Fibroblast of skin of left biceps (primary cell): ENCODE measurements around the gene CLP1.
"Not testable (repeated sequence)": the region's sequence is repeated elsewhere in the genome, so short reads cannot be mapped to it uniquely, and the experiment has no call there.

ENCODE experiments used
- DNase-seq, 2 experiments: peaks; one replicate each; pipeline ENCODE4 v3.0.0-alpha.2; 2013; ENCODE audit warnings: low read depth in 2 of 2

CLP1 gene

DNA sequence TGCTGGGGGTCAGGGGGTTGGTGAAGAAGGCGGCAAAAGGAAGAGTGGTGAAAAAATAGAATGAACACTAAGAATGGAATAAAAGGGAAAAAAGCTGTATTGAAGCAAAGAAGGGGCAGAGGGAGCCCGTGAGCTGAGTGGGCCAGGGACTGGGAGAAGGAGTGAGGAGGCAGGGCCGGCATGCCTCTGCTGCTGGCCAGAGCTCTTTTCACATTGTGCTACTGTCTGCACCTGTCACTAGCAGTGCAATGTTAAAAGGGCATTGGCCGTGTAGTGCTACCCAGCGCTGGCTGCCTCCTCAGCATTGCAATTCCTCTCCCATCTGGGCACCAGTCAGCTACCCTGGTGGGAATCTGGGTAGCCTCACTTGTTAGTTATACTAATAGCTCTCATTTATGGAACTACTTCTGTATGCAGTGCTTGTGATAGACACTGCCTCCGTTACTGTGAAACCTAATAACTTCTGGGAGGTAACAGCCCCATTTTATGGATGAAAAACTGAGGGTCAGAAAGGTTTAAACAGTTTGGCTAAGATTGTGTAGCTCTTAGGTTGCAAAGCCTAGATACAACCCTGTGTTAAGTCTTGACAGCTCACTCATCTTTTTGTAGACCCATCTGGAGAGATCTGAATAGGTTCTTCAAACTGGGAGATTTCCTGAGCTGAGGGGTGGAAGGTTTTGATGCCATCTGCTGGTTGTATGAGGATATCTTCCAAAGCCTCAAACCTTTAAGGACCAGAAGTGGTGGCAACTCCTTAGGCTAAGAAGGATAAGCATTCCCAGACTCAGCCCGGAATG, 16.4 kb upstream of the CLP1 start:
- no peak for DNase-seq

GRCh38 chr11:57643802-57644201, 13.8 kb upstream of the CLP1 start:
- no peak for DNase-seq

GRCh38 chr11:57644748-57645688, 12.5 kb upstream of the CLP1 start:
- no peak for DNase-seq

- no peak for DNase-seq
Measured at GRCh38 chr11:57645689-57646085, 11.9 kb upstream of the CLP1 start.

DNA sequence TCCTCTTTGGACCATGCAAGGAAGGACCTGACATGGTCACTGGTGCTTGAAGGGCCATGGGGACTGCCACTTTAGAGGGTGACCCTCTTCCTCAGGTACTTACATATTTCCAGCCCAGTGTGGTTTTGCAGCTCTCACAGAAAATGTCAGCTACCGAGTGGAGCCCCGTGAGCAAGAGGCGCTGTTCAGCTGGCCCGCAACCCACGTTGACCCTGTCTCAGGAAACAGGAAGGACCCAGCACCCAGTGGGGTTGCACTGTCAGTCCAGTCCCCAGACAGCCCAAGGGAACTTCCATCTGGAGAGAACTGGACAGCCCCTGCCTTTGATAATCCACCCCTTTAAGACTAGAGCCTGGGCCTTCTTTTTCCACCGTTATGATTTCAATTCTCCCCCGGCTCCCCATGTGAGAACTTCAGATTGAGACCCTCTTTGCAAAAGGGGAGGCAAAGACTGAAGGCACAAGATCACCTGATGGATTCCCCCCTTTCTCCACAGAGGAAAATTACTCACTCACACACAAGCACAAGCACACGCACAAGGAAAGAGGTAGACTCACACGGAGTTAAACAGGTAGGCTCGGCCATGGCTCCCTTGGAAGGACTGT, 11.3 kb upstream of the CLP1 start:
- DNase-seq, result no peak

DNA sequence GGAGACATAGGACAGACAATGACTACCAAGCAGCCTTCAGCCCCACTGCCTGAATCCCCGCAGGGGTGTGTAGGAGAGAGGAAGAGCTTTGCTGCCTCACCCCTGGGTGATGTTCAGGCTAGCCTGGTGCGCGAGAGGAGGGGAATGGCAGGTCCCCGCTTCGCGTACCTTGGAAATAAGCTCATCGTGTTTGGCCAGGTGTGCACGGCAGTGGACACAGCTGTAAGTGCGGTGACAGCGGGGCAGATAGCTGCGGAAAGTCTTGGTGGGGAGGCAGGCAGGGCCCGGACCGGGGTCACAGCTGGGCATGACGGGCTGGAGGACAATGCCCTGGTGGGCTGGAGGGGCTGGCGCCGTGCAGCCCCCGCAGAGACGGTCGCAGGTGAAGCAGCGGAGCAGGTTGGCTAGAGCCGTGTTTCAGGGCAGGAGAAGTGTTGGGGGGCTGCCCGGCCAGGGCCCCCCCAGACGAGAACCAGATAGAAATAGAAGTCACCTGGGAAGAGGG, 10.7 kb upstream of the CLP1 start:
- DNase-seq, result no peak

- no peak for DNase-seq
Measured at GRCh38 chr11:57647372-57647771, 10.2 kb upstream of the CLP1 start.

- no peak for DNase-seq
Measured at GRCh38 chr11:57647960-57648800, 9.4 kb upstream of the CLP1 start.

- DNase-seq, result no peak
Measured at GRCh38 chr11:57648801-57649735, 8.5 kb upstream of the CLP1 start.

DNA sequence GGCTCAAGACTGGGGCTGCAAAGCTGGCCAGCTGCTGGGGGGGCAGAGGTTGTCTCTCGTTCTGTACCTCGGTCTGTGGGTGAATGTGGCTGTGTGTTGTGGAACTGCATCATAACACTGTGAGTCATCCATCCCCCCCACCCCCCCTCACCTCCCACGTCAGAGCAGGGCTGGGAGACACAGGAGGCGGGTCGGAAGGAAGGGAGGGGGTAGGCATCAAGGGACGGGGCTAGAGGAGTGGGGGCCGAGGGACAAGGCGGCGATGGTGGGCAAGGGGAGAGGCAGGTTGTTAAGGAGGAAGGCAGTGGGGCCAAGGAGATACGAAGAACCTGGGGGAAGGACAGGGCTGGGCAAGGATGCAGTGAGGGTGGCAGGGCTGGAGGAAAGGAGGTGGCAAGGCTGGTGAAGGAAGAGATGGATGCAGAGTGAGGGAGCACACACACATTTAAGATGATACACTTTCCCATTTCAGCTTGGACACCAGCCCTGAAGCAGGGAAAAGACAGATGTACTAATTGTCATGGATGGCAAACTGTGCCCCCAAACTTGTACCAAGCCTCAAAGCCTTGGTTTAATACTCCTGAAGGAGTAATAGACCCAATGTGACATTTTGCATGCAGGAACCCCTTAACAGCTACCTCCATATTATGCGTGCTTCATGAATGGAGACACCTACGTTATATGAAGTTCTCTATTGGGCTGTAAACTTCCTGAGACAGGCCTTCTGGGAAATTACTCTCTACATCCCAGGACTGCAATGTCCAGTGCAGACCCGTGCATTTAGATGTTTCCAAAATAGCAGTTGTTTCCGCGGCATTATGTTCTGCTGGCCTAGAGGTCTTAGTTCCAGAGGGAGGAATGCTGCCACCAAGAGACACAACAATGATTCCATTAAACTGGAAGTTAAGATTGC, 7.5 kb upstream of the CLP1 start, which contains the start of gene YPEL4:
Gene YPEL4 (minus strand): TSS at position 87 of the 913 bp plus-strand sequence. CDS start 2,805 bp downstream, outside the sequence.
- DNase-seq, result peak; percentile 49 to 51

DNA sequence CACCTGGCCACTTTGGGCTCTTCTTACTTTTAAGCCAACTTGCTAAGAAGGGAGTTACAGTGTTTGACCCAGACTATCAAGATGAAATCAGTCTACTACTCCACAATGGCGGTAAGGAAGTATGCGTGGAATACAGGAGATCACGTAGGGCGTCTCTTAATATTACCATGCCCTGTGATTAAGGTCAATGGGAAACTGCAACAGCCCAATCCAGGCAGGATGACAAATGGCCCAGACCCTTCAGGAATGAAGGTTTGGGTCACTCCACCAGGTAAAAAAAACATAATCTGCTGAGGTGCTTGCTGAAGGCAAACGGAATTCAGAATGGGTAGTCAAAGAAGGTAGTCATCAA, 6.8 kb upstream of the CLP1 start:
- DNase-seq, result no peak

DNA sequence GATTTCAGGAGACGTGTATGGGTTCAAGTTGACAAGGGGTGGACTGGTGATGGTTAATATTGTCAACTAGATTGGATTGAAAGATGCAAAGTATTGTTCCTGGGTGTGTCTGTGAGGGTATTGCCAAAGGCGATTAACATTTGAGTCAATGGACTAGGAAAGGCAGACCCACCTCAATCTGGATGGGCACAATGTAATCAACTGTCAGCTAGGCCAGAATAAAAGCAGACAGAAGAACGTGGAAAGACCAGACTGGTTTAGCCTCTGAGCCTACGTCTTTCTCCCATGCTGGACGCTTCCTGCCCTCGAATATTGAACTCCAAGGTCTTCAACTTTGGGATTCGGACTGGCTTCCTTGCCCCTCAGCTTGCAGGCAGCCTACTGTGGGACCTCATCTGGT, 6.2 kb upstream of the CLP1 start:
- no peak for DNase-seq

DNA sequence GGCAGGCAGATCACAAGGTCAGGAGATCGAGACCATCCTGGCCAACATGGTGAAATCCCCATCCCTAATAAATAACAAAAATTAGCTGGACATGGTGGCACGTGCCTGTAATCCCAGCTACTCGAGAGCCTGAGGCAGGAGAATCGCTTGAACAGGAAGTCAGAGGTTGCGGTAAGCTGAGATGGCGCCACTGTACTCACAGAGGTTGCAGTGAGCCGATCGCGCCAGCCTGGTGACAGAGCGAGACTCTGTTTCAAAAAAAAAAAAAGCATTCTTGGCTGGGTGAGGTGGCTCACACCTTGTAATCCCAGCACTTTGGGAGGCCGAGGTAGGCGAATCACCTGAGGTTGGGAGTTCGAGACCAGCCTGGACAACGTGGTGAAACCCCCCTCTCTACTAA, 5.3 kb upstream of the CLP1 start:
- DNase-seq, result not testable (repeated sequence)

- no peak for DNase-seq
Measured at GRCh38 chr11:57652662-57653061, 4.9 kb upstream of the CLP1 start.

GRCh38 chr11:57653163-57653562, 4.4 kb upstream of the CLP1 start:
- no peak for DNase-seq

DNA sequence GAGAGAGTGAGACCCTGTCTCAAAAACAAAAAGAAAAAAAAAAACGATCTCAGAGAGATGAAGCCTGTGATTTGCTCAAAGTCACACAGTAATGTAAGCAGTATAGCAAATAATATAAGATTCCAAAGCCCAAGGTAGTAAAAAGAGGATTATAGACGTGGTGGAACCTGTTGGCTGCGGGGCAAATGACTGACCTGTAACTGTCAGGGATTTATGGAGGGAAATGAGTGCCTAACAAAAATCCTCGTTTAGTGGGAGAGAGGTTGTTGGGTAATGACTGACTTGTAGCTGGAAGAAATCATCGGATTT, 723 bp upstream of the CLP1 start:
- DNase-seq, result no peak

GRCh38 chr11:57658023-57658361, 430 bp downstream of the CLP1 start:
- no peak for DNase-seq

- DNase-seq, result no peak
Measured at GRCh38 chr11:57659669-57660068, 2.1 kb downstream of the CLP1 start.

DNA sequence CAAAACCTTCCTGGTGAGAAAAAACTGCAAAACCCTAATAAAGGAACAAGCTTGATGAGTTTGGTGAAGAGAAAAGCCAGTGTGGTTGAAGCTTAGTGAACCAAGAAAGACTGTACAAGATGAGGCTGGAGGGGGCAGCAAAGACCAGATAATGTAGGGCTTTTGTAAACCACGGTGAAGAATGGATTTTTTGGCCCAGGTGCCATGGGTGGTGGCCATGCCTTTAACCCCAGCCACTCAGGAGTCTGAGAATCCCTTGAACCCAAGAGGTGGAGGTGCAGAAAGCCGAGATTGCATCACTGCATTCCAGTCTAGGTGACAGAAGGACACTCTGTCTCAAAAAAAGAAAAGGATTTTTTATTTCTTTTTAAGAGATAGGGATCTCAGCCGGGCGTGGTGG, 5.3 kb downstream of the CLP1 start:
- no peak for DNase-seq
